Forelimb muscle (tissue), 1 donor: ENCODE measurements around the gene KIFC3. TPM values are rescaled to one million over a fixed set of nuclear protein-coding genes. Genes with fewer than 3 reads are reported as not detected.
"Not testable (repeated sequence)": the region's sequence is repeated elsewhere in the genome, so short reads cannot be mapped to it uniquely, and the experiment has no call there.

Experiments used
- DNase-seq: peaks from one replicate; pipeline ENCODE4 v3.0.0-alpha.2; 2013; ENCODE audit warnings: low read depth
- polyA plus RNA-seq: library from polyadenylated mRNA; unstranded; fragments of 120-200 nt; gene quantifications from one replicate; pipeline ENCODE4 v1.2.1, GENCODE V29; 2013; ENCODE audit not compliant: insufficient read length

Gene KIFC3
- polyA plus RNA-seq, 1 donor, result 15.2 TPM

DNA sequence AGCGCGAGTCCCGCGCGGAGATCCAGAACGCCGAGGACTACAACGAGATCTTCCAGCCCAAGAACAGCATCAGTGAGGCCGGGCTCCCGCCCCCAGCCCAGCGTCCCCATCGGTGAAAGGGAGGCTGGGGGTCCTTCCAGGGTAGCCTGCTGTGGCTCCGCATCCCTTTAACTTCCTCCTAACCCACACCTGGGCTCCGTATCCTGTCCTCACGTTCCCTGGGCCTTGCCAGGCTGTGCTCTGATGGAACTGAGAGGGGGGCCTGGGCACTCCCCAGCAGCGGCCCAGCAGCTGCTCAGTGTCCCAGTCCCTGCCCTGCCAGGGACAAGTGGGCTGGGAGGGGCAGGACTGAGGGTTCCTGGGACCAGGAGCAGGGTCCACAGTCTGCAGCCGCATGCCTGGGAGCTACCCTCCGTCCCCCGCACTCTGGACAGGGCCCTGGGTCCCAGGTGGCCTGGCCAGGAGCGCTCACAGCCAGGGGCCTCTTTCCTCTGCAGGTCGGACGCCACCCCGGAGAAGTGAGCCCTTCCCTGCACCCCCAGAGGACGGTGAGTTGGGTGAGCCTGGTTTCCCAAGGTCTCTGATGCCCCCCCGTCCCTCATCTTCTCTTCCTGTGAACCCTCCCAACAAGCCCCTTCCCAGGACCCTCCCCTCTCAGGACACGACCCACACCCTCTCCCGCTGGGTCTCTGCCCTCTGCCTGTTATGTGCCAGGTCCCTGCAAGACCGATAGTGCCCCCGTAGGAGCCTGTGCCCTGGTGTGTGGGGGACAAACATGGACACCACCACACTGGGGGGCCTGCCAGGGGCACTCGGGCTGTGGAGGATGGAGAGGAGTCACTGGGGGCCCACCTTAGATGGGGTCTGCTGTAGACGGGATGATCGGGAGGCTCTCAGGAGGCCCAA lies 48.6 kb downstream of the KIFC3 start:
- DNase-seq, result no peak

- no peak for DNase-seq
Measured at GRCh38 chr16:57752581-57753447, 49.5 kb downstream of the KIFC3 start.

DNA sequence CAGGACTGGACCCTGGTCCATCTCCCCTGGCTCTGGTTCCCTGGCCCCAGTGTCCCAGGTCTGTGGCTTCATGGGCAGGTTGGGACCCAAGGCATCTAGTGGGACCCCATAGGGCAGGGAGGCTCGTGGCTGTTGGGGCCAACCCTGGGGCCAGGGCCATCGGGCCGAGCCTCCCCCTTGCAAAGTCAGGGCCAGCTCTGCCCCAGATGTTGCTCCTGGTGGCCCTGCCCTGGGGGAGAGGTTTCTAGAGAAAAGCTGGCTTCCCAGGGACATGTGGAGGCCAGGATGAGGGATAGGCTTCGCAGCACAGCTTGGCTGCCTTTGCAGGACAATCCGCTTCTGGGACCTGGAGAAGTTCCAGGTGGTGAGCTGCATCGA lies 50.1 kb downstream of the KIFC3 start:
- DNase-seq, result no peak

- no peak for DNase-seq
Measured at GRCh38 chr16:57751539-57752202, 50.6 kb downstream of the KIFC3 start.

- no peak for DNase-seq
Measured at GRCh38 chr16:57750796-57751538, 51.3 kb downstream of the KIFC3 start.

DNA sequence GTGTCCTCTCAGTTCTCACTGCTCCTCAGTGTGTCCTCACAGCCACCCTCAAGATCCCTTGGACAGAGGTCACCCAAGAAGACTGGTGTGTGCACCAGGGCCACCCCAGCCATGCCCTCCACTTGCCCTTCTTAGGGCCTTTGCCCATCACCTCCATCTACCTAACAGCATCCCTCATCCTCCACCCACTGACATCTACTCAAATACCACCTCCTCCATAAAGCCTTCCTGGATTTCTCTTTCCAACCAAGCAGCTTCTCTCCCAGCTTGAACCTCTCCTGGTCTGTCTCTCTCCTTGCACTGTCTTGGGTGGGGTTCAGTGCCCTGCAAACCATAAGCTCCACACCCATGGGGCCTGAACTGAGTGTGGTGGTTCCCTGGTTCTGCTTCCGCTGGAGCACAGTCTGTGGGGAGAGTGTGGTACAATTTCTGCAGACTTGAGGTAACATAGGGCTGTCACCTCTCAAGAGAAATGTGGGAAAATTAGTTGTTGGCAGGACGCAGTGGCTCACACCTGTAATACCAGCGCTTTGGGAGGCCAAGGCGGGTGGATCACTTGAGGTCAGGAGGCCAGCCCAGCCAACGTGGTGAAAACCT lies 52.3 kb downstream of the KIFC3 start:
- no peak for DNase-seq

- no peak for DNase-seq
Measured at GRCh38 chr16:57749101-57749692, 53.1 kb downstream of the KIFC3 start.

GRCh38 chr16:57748596-57748995 lies 53.7 kb downstream of the KIFC3 start:
- no peak for DNase-seq

DNA sequence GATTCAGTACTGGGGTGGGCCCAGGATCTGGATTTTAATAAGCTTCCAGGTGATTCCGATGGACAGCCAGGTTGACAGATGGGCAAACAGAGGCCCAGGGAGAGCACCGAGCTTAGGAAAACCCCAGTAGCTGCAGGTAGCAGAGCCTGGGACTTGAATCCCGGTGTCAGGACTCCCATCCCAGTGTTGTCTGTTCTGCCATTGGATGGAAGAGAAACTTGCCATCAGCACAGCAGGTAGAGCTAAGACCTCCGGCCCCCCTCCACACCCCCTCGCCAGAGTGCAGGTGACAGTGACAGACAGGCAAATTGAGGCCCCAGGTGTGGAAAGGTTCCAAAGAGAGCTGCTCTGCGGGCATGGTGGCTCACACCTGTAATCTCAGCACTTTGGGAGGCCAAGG lies 54.3 kb downstream of the KIFC3 start:
- no peak for DNase-seq

- DNase-seq, result no peak
Measured at GRCh38 chr16:57747496-57747895, 54.8 kb downstream of the KIFC3 start.

DNA sequence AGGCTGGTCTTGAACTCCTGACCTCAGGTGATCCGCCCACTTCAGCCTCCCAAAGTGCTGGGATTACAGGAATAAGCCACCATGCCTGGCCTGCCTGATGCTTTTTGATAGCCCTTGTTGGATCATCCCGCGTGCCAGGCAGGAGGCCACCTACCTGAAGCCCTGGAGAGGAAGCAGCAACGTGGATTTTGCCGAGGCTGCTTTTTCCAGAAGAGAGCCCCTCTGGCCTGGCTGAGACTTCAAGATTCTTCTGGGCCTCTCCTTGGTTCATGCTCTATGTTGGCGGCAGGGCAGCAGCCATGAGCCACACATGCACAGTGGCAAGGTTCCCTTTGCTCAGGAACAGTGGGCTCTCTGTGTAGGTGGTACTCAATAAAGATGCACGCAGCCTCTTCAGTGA lies 55.2 kb downstream of the KIFC3 start:
- DNase-seq, result no peak

- not testable (repeated sequence) for DNase-seq
Measured at GRCh38 chr16:57746316-57746715, 56.0 kb downstream of the KIFC3 start.

GRCh38 chr16:57745768-57746167 lies 56.5 kb downstream of the KIFC3 start:
- no peak for DNase-seq

- DNase-seq, result no peak
Measured at GRCh38 chr16:57744642-57744903, 57.7 kb downstream of the KIFC3 start.

- no peak for DNase-seq
Measured at GRCh38 chr16:57743886-57744641, 58.2 kb downstream of the KIFC3 start.

DNA sequence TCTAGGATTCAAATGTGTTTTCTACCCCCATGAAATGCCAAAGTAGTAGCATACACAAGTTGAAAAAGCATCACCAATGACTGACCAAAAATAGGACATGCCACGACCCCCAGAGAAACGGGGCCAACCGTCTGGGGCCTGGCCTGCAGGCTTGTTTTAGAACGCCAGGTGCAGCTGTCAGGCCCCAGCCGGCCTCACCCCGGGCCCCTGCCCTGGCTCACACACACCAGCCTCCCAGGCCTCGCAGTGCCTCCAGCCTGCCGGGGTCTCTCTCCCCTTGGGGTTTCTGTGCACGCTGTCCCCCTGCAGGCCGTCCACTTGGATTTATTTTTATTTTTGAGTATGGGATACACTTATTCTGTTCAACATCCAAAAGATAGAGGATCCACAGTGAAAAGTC lies 58.8 kb downstream of the KIFC3 start:
- no peak for DNase-seq

DNA sequence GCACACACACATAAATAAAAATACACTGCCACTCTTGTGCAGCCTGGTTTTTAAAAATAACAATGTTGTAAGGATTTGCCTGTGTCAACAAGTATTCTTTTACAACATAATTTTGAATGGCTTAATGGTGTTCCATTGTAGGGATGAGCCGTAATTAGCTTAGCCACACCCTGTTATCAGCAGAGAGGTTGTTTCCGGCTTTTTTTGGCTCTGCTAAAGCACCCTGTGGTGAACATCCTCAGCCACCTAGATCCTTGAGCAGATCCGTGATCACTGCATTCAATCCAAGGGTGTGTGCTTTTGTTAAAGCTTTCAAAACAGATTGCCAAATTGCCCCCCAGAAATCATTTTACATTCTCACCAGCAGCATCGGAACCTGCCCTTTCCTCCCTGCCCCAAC lies 59.7 kb downstream of the KIFC3 start:
- no peak for DNase-seq

- no peak for DNase-seq
Measured at GRCh38 chr16:57741660-57742191, 60.6 kb downstream of the KIFC3 start.

DNA sequence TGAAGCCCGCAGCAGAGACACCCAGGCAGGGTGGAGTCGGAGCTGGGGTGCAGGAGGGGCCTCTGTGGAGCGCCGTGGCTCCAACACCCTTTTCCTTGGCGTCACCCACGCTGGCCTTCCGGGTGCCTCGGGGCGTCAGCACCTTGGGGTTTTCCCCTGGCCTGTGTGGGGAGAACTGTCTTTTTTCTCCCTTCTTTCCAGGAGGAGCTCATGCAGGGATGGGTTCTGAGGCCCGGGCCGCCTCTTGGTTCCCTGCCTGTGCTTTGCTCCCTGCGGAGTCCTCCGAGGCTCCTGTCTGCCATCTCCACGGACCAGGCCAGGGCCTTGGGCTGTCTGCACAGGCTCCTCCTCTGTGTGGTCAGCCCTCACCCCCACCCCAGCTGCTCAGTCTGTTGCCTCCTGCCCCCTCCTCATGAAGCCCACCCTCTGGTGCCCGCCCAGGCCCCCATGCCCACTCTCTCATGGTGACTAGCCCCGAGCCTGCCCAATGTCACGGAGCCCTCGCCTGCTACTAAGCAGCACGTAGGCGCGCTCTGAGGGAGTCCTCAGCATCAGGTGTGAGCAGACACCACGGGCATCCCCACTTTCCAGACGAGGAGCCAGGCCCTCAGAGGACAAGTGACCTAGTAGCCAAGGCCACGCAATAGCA lies 61.7 kb downstream of the KIFC3 start:
- DNase-seq, result no peak
